Stimulated activated CD4-positive, alpha-beta T cell treated with anti-CD3 and anti-CD28 coated beads, Interleukin-12 subunit alpha, Interleukin-12 subunit beta, amount 100 ng/mL, for 48 hours (primary cell): Measurements from ENCODE around the gene SCN5A.

Experiments
- DNase-seq, 3 donors: peaks; one replicate each; pipeline ENCODE4 v3.0.0-alpha.2; 2020; ENCODE audit warnings: low read depth in 2 of 3, low spot score in 1 of 3

Gene SCN5A

GRCh38 chr3:38562467-38562925, 87.0 kb downstream of the SCN5A start:
- DNase-seq, result no peak

GRCh38 chr3:38561746-38562466, 87.6 kb downstream of the SCN5A start:
- DNase-seq, result no peak

- DNase-seq, result no peak
Measured at GRCh38 chr3:38560996-38561717, 88.3 kb downstream of the SCN5A start.

GRCh38 chr3:38560284-38560683, 89.2 kb downstream of the SCN5A start:
- no peak for DNase-seq

GRCh38 chr3:38558864-38559263, 90.6 kb downstream of the SCN5A start:
- no peak for DNase-seq

GRCh38 chr3:38556640-38557358, 92.7 kb downstream of the SCN5A start:
- no peak for DNase-seq

- no peak for DNase-seq
Measured at GRCh38 chr3:38555926-38556325, 93.6 kb downstream of the SCN5A start.

GRCh38 chr3:38555149-38555840, 94.2 kb downstream of the SCN5A start:
- no peak for DNase-seq

- no peak for DNase-seq
Measured at GRCh38 chr3:38554127-38554827, 95.2 kb downstream of the SCN5A start.

GRCh38 chr3:38553071-38553470, 96.4 kb downstream of the SCN5A start:
- no peak for DNase-seq

GRCh38 chr3:38552364-38552763, 97.1 kb downstream of the SCN5A start:
- DNase-seq, result no peak

- DNase-seq, result no peak
Measured at GRCh38 chr3:38551026-38551832, 98.3 kb downstream of the SCN5A start.

- no peak for DNase-seq
Measured at GRCh38 chr3:38549957-38550840, 99.3 kb downstream of the SCN5A start.

GRCh38 chr3:38549486-38549885, 100.0 kb downstream of the SCN5A start:
- DNase-seq, result no peak

- DNase-seq, result no peak
Measured at GRCh38 chr3:38549082-38549481, 100.4 kb downstream of the SCN5A start.

GRCh38 chr3:38548154-38548931, 101.1 kb downstream of the SCN5A start:
- no peak for DNase-seq

GRCh38 chr3:38545983-38546382, 103.5 kb downstream of the SCN5A start:
- DNase-seq, result no peak

GRCh38 chr3:38545550-38545949, 103.9 kb downstream of the SCN5A start:
- DNase-seq, result no peak
